ENCODE measurements around the gene CNP.

DNA sequence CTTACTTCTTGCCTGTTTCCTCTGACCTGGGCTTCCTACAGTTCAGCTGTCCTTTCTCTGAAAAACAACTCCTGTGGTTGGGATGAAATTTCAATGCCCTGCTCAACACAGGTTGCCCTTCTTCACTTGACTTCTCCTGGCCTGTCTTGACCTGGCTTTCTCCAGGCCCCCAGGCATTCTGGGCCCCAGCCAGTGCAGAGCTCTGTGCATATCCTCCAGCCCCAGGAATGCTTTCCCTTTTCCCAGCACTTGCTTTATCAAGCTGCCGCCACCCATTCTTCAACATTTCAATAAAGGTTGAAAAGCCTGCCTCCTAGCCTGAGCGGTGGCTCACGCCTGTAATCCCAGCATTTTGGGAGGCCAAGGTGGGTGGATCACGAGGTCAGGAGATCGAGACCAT, 25.4 kb upstream of the CNP start:
- TF ChIP-seq, protein P1, sequence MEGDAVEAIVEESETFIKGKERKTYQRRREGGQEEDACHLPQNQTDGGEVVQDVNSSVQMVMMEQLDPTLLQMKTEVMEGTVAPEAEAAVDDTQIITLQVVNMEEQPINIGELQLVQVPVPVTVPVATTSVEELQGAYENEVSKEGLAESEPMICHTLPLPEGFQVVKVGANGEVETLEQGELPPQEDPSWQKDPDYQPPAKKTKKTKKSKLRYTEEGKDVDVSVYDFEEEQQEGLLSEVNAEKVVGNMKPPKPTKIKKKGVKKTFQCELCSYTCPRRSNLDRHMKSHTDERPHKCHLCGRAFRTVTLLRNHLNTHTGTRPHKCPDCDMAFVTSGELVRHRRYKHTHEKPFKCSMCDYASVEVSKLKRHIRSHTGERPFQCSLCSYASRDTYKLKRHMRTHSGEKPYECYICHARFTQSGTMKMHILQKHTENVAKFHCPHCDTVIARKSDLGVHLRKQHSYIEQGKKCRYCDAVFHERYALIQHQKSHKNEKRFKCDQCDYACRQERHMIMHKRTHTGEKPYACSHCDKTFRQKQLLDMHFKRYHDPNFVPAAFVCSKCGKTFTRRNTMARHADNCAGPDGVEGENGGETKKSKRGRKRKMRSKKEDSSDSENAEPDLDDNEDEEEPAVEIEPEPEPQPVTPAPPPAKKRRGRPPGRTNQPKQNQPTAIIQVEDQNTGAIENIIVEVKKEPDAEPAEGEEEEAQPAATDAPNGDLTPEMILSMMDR (conservative IDR thresholded peaks at IDR 0.05 in 1 of 2, IDR thresholded peaks at IDR 0.05 in 1 of 2; ENCODE audit: extremely low read depth in 1 of 2, insufficient read depth in 1 of 2, low read depth in 1 of 2, low read length in 2 of 2) = no peak
- TF ChIP-seq EZH2 (IDR thresholded peaks at IDR 0.05; ENCODE audit: borderline replicate concordance, low read length) = no peak

Data from mammary epithelial cell (primary cell).